ENCODE measurements around the gene EPHA10. TPM values are rescaled to one million over a fixed set of nuclear protein-coding genes. Genes with fewer than 3 reads are reported as not detected.
A peak's percentile ranks its signal among the peaks of the same experiment; 100 is the strongest.

The EPHA10 gene
- total and polyA plus RNA-seq, 12 donors: 0.04 to 0.15 (median 0.06) TPM; not detected in 6

GRCh38 chr1:37680933-37681332, 84.0 kb downstream of the EPHA10 start:
- TF ChIP-seq CTCF (IDR thresholded peaks at IDR 0.05): no peak
- Histone ChIP-seq H3K36me3 (peaks cover 0 to 56% (median 23%) of the 10 kb centered on the region in 9 donors), H3K27me3 (no peaks in the 10 kb centered on the region), H3K9me3 (no peaks in the 10 kb centered on the region), H3K4me3 (no peak overlapping the region), H3K27ac (no peak overlapping the region), H3K4me1 (peaks cover 0 to 3% (median 0%) of the 10 kb centered on the region in 9 donors)
- ATAC-seq (no peak), DNase-seq (no peak)
- 89% methylated on average over 3 of the region's 3 CpGs for WGBS, 2 donors
- intact Hi-C loops (cut with DNase I): loop anchor here in 9 of 10 donors (2.0 to 10.0 kb wide), 8 partner anchors 74 to 229 kb away; partner anchors contain the start of gene GNL2 (in 1 of the 9)

- TF ChIP-seq CTCF (IDR thresholded peaks at IDR 0.05): no peak
- 80 to 87% methylated on average over 5 of the region's 5 CpGs for WGBS, 2 donors
- peaks cover 0 to 25% (median 3%) of the 10 kb centered on the region in 9 donors for H3K36me3 ChIP-seq
- no peaks in the 10 kb centered on the region for H3K9me3 ChIP-seq
- no peak overlapping the region for H3K4me3 ChIP-seq
- DNase-seq (no peak), ATAC-seq (no peak)
- H3K4me1 ChIP-seq: peaks cover 0 to 3% (median 0%) of the 10 kb centered on the region in 9 donors
- H3K27me3 ChIP-seq: peaks cover 0 to 14% (median 10%) of the 10 kb centered on the region in 7 donors
- intact Hi-C loops (cut with DNase I): no loop called here
- no peak overlapping the region for H3K27ac ChIP-seq
Observed at GRCh38 chr1:37677808-37678207, 87.1 kb downstream of the EPHA10 start.

- Histone ChIP-seq H3K27ac (no peak overlapping the region), H3K36me3 (peaks cover 0 to 18% (median 0%) of the 10 kb centered on the region in 9 donors), H3K9me3 (no peaks in the 10 kb centered on the region), H3K4me1 (peaks cover 0 to under 1% (median 0%) of the 10 kb centered on the region in 9 donors), H3K27me3 (peaks cover 0 to 20% (median 15%) of the 10 kb centered on the region in 7 donors), H3K4me3 (no peak overlapping the region)
- no peak for TF ChIP-seq CTCF (IDR thresholded peaks at IDR 0.05)
- WGBS, 2 donors: 53 to 66% methylated on average over 4 of the region's 4 CpGs
- no peak for DNase-seq
- no peak for ATAC-seq
- intact Hi-C loops (cut with DNase I): no loop called here
Observed at GRCh38 chr1:37677143-37677439, 87.8 kb downstream of the EPHA10 start.

- DNase-seq (no peak), ATAC-seq (peak in 2 of 8 donors; percentile 17 to 25)
- 48 to 50% methylated on average over 14 of the region's 14 CpGs for WGBS, 2 donors
- Histone ChIP-seq H3K27ac (peak overlapping the region in 2 of 10 donors; percentile 22 to 36), H3K4me3 (no peak overlapping the region), H3K27me3 (peaks cover 0 to 26% (median 17%) of the 10 kb centered on the region in 7 donors), H3K36me3 (peaks cover 0 to 12% (median 0%) of the 10 kb centered on the region in 9 donors), H3K9me3 (no peaks in the 10 kb centered on the region), H3K4me1 (no peaks in the 10 kb centered on the region)
- intact Hi-C loops (cut with DNase I): no loop called here
- no peak for TF ChIP-seq CTCF (IDR thresholded peaks at IDR 0.05)
Observed at GRCh38 chr1:37676281-37677142, 88.4 kb downstream of the EPHA10 start.

Measured in heart right ventricle (tissue), 16 donors.